ENCODE data around the gene RNU1-2.
"Not testable (repeated sequence)": the region's sequence is repeated elsewhere in the genome, so short reads cannot be mapped to it uniquely, and the experiment has no call there.

Gene RNU1-2

GRCh38 chr1:16927256-16927655, 31.5 kb downstream of the RNU1-2 start:
- no peak for DNase-seq

DNA sequence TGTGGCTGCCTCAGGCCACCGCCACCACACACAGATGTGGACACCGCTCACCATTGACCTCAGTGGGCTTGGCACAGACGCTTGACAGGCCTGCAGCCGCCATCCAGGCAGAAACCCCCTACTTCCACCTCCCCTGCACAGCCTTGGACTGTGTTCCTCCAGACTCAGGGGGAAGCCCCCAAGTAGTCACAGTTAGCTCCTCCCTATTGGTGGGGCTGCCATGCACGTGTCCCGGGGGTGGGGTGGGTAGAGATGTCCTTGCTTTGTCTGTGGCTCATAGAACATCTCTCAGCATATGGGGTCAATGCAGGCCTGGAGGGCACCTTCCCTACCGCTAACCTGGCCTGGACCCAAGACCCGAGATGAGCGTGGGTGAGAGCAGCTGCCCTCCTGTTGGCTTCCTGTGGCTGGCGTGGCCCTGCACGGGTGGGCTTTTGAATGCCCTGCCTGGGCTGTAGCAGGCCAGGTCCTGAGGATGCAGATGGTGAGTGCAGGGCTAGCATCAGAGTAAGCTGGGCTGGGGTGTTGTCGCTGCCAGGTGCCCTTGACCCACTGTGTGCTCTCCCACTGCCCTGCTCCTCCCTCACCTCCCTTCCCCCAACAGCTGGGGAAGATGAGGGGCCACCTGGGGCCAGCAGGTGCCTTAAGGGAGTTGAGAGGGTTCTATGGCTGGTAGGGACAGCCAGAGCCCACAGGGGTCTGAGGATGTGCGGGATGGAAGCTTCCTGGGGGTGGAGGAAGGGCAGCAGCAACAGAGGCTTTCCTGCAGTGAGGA, 32.1 kb downstream of the RNU1-2 start:
- no peak for DNase-seq

GRCh38 chr1:16929146-16930041, 33.6 kb downstream of the RNU1-2 start:
- DNase-seq = not testable (repeated sequence)

GRCh38 chr1:16931206-16931934, 35.6 kb downstream of the RNU1-2 start:
- DNase-seq = peak; percentile 53

DNA sequence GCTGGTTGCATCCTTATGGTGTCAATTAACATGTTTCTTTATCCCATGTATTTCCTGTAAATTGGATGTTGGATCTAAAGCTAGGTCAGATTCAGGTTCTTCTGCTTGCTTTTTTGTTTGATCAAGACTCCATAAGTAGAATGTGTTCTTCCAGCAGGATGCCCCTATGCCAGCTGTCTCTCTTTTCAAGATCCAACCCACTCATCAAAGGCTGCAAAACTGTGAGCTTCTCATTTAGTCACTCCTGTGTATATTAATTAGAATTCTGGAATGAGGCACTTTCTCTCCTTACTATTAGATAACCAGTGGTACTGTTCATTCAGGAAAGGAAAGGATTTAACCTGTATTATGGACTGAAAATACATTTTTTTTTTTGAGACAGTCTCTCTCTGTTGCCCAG, 38.2 kb downstream of the RNU1-2 start:
- not testable (repeated sequence) for DNase-seq

DNA sequence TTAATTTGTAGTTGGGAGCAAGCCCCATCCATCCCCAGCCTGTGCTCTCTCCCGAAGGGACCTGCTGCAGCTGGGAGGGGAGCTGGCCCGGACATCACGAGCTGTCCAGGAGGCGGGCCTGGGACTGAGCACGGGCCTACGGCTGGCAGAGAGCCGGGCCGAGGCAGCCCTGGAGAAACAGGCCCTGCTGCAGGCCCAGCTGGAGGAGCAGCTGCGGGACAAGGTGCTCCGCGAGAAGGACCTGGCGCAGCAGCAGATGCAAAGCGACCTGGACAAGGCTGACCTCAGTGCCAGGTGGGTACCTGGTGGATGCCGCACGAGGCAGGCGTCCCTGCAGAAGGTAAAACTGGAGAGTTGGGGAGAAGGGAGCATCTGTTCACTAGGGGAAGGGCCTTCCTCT, 40.8 kb downstream of the RNU1-2 start:
- not testable (repeated sequence) for DNase-seq

DNA sequence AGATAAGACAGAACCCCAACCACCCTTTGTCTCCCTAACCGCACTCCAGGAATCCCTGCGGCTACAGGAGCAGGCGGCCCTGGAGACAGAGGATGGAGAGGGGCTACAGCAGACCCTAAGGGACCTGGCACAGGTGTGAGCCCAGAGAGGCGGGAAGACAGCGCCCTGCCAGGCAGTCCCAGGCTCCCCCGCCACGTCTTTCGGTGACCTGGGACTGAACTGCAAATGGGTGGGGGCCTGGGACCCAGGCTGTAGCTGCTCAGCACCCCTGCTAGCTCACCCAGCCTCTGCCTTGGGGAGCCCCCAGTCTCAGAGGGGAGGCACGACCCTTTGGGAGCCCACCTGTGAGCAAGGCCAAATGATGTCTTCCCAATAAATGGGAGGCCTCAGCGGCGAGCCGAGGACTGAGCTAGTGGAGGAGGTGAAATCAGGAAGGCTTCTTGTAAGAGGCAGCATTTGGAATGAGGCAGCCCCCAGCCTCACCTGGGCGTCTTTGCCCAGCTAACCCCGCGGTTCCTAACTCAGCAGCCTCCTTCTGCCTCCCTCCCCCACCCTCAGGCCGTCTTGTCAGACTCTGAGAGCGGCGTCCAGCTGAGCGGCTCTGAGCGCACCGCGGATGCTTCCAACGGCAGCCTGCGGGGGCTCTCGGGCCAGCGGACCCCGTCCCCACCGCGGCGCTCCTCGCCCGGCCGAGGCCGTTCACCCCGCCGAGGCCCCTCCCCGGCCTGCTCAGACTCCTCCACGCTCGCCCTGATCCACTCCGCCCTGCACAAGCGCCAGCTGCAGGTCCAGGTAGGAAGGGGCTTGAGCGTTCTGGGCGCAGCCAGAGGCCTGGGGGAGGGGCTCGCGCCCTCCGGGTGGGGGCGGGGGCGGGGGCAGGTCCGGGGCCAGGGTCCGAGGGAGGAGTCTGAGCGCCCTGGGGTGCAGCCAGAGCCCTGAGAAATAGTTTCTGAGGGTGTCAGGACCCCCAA, 42.9 kb downstream of the RNU1-2 start:
- DNase-seq = no peak

- not testable (repeated sequence) for DNase-seq
Measured at GRCh38 chr1:16939386-16940180, 43.8 kb downstream of the RNU1-2 start.

DNA sequence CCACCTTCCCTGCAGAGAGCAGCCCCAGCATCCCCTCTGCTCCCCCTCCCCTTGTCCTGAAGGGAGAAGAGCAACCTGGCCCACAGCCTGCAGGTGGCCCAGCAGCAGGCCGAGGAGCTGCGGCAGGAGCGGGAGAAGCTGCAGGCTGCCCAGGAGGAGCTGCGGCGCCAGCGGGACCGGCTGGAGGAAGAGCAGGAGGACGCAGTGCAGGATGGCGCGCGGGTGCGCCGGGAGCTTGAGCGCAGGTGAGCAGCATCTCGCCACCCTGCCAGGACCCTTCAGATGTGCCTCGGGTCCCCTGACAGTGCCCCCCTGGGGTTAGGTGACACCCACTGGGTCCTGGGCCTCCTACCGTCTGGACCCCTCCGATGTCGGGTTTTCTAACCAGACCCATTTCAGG, 48.3 kb downstream of the RNU1-2 start:
- no peak for DNase-seq

DNA sequence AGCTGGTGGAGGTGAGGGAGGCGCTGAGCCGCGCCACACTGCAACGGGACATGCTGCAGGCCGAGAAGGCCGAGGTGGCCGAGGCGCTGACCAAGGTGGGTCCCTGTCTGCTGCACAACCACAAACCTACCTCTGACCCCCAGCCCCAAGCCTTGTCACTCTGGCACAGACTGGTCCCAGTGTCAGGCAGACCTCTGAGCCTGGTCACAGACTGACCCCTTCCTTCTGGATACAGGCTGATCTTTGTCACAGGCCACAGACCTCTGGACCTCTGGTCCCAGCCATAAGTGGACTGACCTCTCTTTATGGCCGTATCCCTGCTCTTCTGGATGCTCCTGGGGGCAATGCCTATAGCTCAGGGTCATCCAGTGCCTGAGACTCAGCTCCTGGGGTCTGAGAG, 49.7 kb downstream of the RNU1-2 start:
- DNase-seq = not testable (repeated sequence)

Data from suppressor macrophage treated with lipopolysaccharide for 4 hours (primary cell).